HCT116 (cell line): Measurements from ENCODE around the gene ZSCAN5A. TPM values are rescaled to one million over a fixed set of nuclear protein-coding genes. Genes with fewer than 3 reads are reported as not detected.
"Not testable (repeated sequence)": the region's sequence is repeated elsewhere in the genome, so short reads cannot be mapped to it uniquely, and the experiment has no call there.

Source experiments
- ATAC-seq: fragments of 200-7000 bp; cut with Tn5 transposase; 2 replicates; pipeline ENCODE4 v1.9.1; 2020; ENCODE audit warnings: mild to moderate bottlenecking, moderate library complexity
- BruUV-seq: library from RNA; stranded (reverse); fragments of 400-500 nt; replicated peaks from 2 replicates; lab custom pipeline; 2021; lab: Mats Ljungman, UMichigan
- CTCF ChIA-PET: fragments of 300-600 bp; sonication (Branson Sonifier 250); formaldehyde crosslinking; loops from one replicate; lab custom pipeline; 2021; ENCODE audit warnings: antibody characterized with exemption; lab: Charles Lee
- POLR2A ChIA-PET: fragments of 300-600, 350-600 bp; sonication (Branson Sonifier 250); formaldehyde crosslinking; loops from one replicate; lab custom pipeline; 2021; ENCODE audit warnings: antibody characterized with exemption; lab: Charles Lee
- RAD21 ChIA-PET, 2 experiments: fragments of 300-600 bp; sonication (Branson Sonifier 250); formaldehyde crosslinking; loops; one replicate each; lab custom pipeline; 2023; ENCODE audit warnings: low total read pairs in 2 of 2; ENCODE audit not compliant: uncharacterized antibody in 2 of 2, unreplicated experiment in 2 of 2, low non-redundant PET in 1 of 2; lab: Charles Lee
- DNase-seq: peaks from one replicate; pipeline ENCODE4 v3.0.0-alpha.2; 2010; ENCODE audit warnings: low read depth, low spot score
- H2AFZ ChIP-seq: fragments of 200-600 bp; shearing (Covaris generic), sonication (generic); 2 replicates; pipeline ENCODE4 v1.6.1; 2017; ENCODE audit warnings: low read depth, mixed run types, mixed read lengths, antibody characterized with exemption, low read length; ENCODE audit not compliant: poor library complexity, severe bottlenecking
- H3K27ac ChIP-seq: 2 replicates; pipeline ENCODE4 v1.5.1; 2012; ENCODE audit warnings: low read depth, low read length
- H3K27me3 ChIP-seq: fragments of 200-600 bp; sonication (generic); 2 replicates; pipeline ENCODE4 v1.6.1; 2016; ENCODE audit warnings: mixed run types, low read length, mixed read lengths; ENCODE audit not compliant: insufficient read depth
- H3K36me3 ChIP-seq, 2 experiments: fragments of 200-500 bp in 1 of 2; fragments of 200-600 bp in 1 of 2; sonication (Bioruptor generic) in 1 of 2; sonication (generic) in 1 of 2; 2 replicates each; pipeline versions ENCODE4 v1.5.1 to v1.6.1; 2014 to 2016; ENCODE audit warnings: low read length in 2 of 2, inconsistent platforms in 1 of 2, mixed read lengths in 1 of 2, mixed run types in 1 of 2; ENCODE audit not compliant: insufficient read depth in 2 of 2, control insufficient read depth in 1 of 2
- H3K4me1 ChIP-seq, 2 experiments: fragments of 200-600 bp in 1 of 2; sonication (generic) in 1 of 2; 2 replicates each; pipeline versions ENCODE4 v1.5.1 to v1.6.1; 2012 to 2017; ENCODE audit warnings: low read length in 2 of 2, inconsistent platforms in 1 of 2, mild to moderate bottlenecking in 1 of 2, mixed read lengths in 1 of 2, mixed run types in 1 of 2, moderate library complexity in 1 of 2; ENCODE audit not compliant: insufficient read depth in 2 of 2, control insufficient read depth in 1 of 2
- H3K4me2 ChIP-seq: fragments of 200-600 bp; sonication (generic); 2 replicates; pipeline ENCODE4 v1.6.1; 2017; ENCODE audit warnings: mixed run types, low read length, mixed read lengths
- H3K4me3 ChIP-seq, 2 experiments: fragments of 200-600 bp in 1 of 2; sonication (generic) in 1 of 2; replicated peaks in 1 of 2; 2 replicates each; pipeline ENCODE4 v1.5.1; 2011 to 2016; ENCODE audit warnings: low read length in 2 of 2, control low read depth in 1 of 2, low read depth in 1 of 2, mild to moderate bottlenecking in 1 of 2, mixed read lengths in 1 of 2, mixed run types in 1 of 2
- H3K79me2 ChIP-seq: fragments of 200-600 bp; sonication (generic); 2 replicates; pipeline ENCODE4 v1.6.1; 2017; ENCODE audit warnings: mild to moderate bottlenecking, mixed run types, low read length, moderate library complexity, mixed read lengths; ENCODE audit not compliant: insufficient read depth
- H3K9ac ChIP-seq: fragments of 200-600 bp; sonication (generic); 2 replicates; pipeline ENCODE4 v1.6.1; 2016; ENCODE audit warnings: low read length, mixed read lengths
- H3K9me2 ChIP-seq: fragments of 200-600 bp; sonication (generic), shearing (Covaris generic); 2 replicates; pipeline ENCODE4 v1.6.1; 2017; ENCODE audit warnings: mixed run types, mild to moderate bottlenecking, moderate library complexity; ENCODE audit not compliant: insufficient read depth
- H3K9me3 ChIP-seq, 2 experiments: fragments of 200-500 bp in 1 of 2; fragments of 200-600 bp in 1 of 2; sonication (Bioruptor generic) in 1 of 2; sonication (generic) in 1 of 2; 2 replicates each; pipeline ENCODE4 v1.6.1; 2014 to 2017; ENCODE audit warnings: low read length in 2 of 2, mixed read lengths in 2 of 2, inconsistent platforms in 1 of 2, low read depth in 1 of 2, mild to moderate bottlenecking in 1 of 2, mixed run types in 1 of 2, moderate library complexity in 1 of 2; ENCODE audit not compliant: control insufficient read depth in 1 of 2, insufficient read depth in 1 of 2
- H4K20me1 ChIP-seq: fragments of 200-600 bp; sonication (generic), shearing (Covaris generic); 2 replicates; pipeline ENCODE4 v1.6.1; 2017; ENCODE audit warnings: mixed run types, mild to moderate bottlenecking, moderate library complexity; ENCODE audit not compliant: insufficient read depth
- CBX3 ChIP-seq: IDR thresholded peaks from 2 replicates; pipeline ENCODE4 v1.6.1; 2012; ENCODE audit warnings: low read depth
- ELF1 ChIP-seq: IDR thresholded peaks from 2 replicates; pipeline ENCODE4 v1.6.1; 2012; ENCODE audit warnings: low read depth, borderline replicate concordance
- EZH2phosphoT487 ChIP-seq: fragments of 200-600 bp; IDR thresholded peaks from 2 replicates; pipeline ENCODE4 v1.6.1; 2018; ENCODE audit warnings: antibody characterized with exemption, borderline replicate concordance
- FOSL1 ChIP-seq: IDR thresholded peaks from 2 replicates; pipeline ENCODE4 v1.6.1; 2012; ENCODE audit warnings: low read depth
- JUND ChIP-seq: IDR thresholded peaks from 2 replicates; pipeline ENCODE4 v1.6.1; 2012
- POLR2A ChIP-seq: IDR thresholded peaks from 2 replicates; pipeline ENCODE4 v1.7.0; 2011; ENCODE audit warnings: borderline replicate concordance; ENCODE audit not compliant: insufficient read depth, insufficient read length; ENCODE audit errors: extremely low read depth
- REST ChIP-seq: IDR thresholded peaks from 2 replicates; pipeline ENCODE4 v1.6.1; 2012; ENCODE audit warnings: low read depth
- SIN3A ChIP-seq: IDR thresholded peaks from 2 replicates; pipeline ENCODE4 v1.6.1; 2012; ENCODE audit warnings: low read depth
- SP1 ChIP-seq: IDR thresholded peaks from 2 replicates; pipeline ENCODE4 v1.6.1; 2012; ENCODE audit warnings: low read depth
- YY1 ChIP-seq: IDR thresholded peaks from 2 replicates; pipeline ENCODE4 v1.6.1; 2011; ENCODE audit warnings: low read length, low read depth, moderate library complexity, mild to moderate bottlenecking; ENCODE audit not compliant: insufficient replicate concordance; ENCODE audit errors: extremely low read depth
- intact Hi-C: fragments of 100-400 bp; cut with micrococcal nuclease; formaldehyde crosslinking; loops from 2 replicates; pipeline ENCODE4 v1.10.0; 2022
- total RNA-seq: library from RNA; stranded (reverse); gene quantifications from one replicate; pipeline ENCODE4 v1.2.1, GENCODE V29; 2021; ENCODE audit not compliant: unreplicated experiment
- TF ChIP-seq, protein P1 (sequence below): IDR thresholded peaks from 2 replicates; pipeline ENCODE4 v1.6.1; 2012

Gene ZSCAN5A
- total RNA-seq, 1 experiment from 2014 or later = 9.2 TPM

DNA sequence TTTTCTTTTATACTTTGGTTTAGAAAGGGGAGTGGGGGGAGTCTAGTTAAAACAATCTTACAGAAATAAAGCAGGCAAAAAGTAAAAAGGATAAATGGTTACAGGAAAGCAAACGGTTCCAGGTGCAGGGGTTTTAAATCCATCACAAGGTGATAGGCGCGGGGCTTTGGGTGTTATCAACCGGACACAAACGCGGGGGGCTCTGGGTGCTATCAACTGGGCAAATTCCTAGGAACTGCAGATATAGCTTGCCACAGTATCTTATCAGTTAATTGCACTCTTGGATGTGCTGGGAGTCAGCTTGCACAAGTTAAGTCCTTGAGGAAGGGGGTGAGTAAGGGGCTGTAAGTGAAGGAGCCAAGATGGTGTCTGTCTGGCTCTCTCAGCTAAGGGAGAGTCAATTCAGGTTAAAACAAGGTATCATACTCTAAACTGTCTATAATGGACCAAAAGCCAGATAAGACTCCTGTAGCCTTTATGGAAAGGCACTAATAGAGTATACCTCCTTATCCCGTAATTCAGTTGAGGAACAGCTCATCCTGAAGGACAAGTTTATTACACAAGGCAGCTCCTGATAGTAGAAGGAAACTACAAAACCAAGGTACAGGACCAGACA, 32.6 kb upstream of the ZSCAN5A start:
- Histone ChIP-seq H3K4me2 (no peak overlapping the region), H2AFZ (no peak overlapping the region), H3K27me3 (no peaks in the 10 kb centered on the region), H3K9me2 (no peaks in the 10 kb centered on the region), H3K36me3 (no peaks in the 10 kb centered on the region), H3K79me2 (no peaks in the 10 kb centered on the region), H3K9me3 (peaks cover 0 to 5% of the 10 kb centered on the region in 2 experiments; a peak in 2 of 4 replicates), H3K9ac (no peak overlapping the region), H3K4me1 (no peaks in the 10 kb centered on the region), H3K4me3 (no peak overlapping the region), H3K27ac (no peak overlapping the region), H4K20me1 (no peaks in the 10 kb centered on the region)
- no TSS peak for BruUV-seq
- POLR2A ChIA-PET = no interaction called here
- RAD21 ChIA-PET = interaction anchor here in 1 of 2 experiments (0.6 kb wide), 1 partner anchor 21 kb away, joined by 3 read pairs; no protein-coding TSS in a partner anchor
- no peak for TF ChIP-seq YY1
- TF ChIP-seq, protein P1, sequence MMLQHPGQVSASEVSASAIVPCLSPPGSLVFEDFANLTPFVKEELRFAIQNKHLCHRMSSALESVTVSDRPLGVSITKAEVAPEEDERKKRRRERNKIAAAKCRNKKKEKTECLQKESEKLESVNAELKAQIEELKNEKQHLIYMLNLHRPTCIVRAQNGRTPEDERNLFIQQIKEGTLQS = no peak
- no peak for DNase-seq
- intact Hi-C loops = no loop called here
- CTCF ChIA-PET = interaction anchor here (1.2 to 2.8 kb wide), 4 partner anchors 14 to 281 kb away, joined by 3 to 18 read pairs (median 9); no protein-coding TSS in a partner anchor
- ATAC-seq = no peak

DNA sequence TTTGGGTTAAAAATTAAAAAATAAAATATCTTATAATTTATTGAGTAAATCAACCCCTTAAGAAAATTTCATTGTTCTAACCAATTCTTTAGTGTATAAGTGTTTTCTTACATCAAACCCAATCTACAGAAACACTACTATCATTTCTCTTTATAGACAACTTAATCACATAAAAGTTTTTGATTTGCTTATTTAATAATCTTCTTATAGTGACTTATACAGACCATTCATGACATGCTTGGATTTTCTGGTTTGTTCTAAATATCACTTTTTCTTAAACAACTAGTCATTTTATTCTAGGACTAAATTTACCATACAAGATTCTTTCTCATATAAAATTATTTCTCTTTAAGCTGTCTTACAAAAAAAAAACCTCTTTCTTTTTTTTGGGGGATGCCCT, 27.3 kb upstream of the ZSCAN5A start:
- RAD21 ChIA-PET = no interaction called here
- Histone ChIP-seq H3K79me2 (no peaks in the 10 kb centered on the region), H3K9me2 (no peaks in the 10 kb centered on the region), H3K4me3 (no peak overlapping the region), H3K27ac (no peak overlapping the region), H3K9ac (no peak overlapping the region), H3K27me3 (no peaks in the 10 kb centered on the region), H3K4me1 (no peaks in the 10 kb centered on the region), H3K9me3 (peaks cover 4 to 12% of the 10 kb centered on the region in 2 experiments; a peak in 2 of 4 replicates), H3K36me3 (no peaks in the 10 kb centered on the region), H4K20me1 (no peaks in the 10 kb centered on the region), H3K4me2 (no peak overlapping the region), H2AFZ (no peak overlapping the region)
- POLR2A ChIA-PET = no interaction called here
- DNase-seq = no peak
- TF ChIP-seq EZH2phosphoT487 = no peak
- TF ChIP-seq POLR2A = no peak
- TF ChIP-seq YY1 = no peak
- TF ChIP-seq FOSL1 = no peak
- no peak for TF ChIP-seq REST
- no peak for TF ChIP-seq JUND
- no peak for TF ChIP-seq CBX3
- TF ChIP-seq ELF1 = no peak
- TF ChIP-seq SP1 = no peak
- TF ChIP-seq SIN3A = no peak
- no peak for ATAC-seq
- intact Hi-C loops = no loop called here
- no TSS peak for BruUV-seq
- CTCF ChIA-PET = no interaction called here

DNA sequence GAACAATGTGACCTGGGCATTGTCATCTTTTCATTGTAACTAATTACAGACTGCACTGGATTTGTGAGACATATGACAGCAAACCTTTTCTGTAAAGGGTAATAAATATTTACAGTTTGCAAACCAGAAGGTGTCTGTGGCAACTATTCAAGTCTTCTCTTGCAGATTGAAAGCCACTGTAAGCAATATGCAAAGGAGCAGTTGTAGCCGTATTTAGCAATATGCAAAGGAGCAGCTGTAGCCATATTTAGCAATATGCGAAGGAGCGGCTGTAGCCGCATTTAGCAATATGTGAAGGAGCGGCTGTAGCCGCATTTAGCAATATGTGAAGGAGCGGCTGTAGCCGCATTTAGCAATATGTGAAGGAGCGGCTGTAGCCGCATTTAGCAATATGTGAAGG, 24.4 kb upstream of the ZSCAN5A start:
- BruUV-seq, H4K20me1 ChIP-seq, H3K27ac ChIP-seq, H3K79me2 ChIP-seq, RAD21 ChIA-PET, H3K4me2 ChIP-seq, H3K9ac ChIP-seq, H2AFZ ChIP-seq, intact Hi-C loops, ATAC-seq, H3K36me3 ChIP-seq, H3K27me3 ChIP-seq, H3K4me3 ChIP-seq, DNase-seq, H3K9me2 ChIP-seq, H3K4me1 ChIP-seq, CTCF ChIA-PET, POLR2A ChIA-PET: not testable (repeated sequence)
- peaks cover 4 to 12% of the 10 kb centered on the region in 2 experiments; a peak in 2 of 4 replicates for H3K9me3 ChIP-seq
